Activated CD4-positive, CD25-positive, alpha-beta regulatory T cell treated with anti-CD3 and anti-CD28 coated beads, Interleukin-2, amount 50 U/mL, for 16 hours (primary cell): ENCODE data around the gene TMEM190.
"Not testable (repeated sequence)": the region's sequence is repeated elsewhere in the genome, so short reads cannot be mapped to it uniquely, and the experiment has no call there.

Source experiments
- DNase-seq: peaks from one replicate; pipeline ENCODE4 v3.0.0-alpha.2; 2020; ENCODE audit warnings: low read depth, low spot score

Gene TMEM190

DNA sequence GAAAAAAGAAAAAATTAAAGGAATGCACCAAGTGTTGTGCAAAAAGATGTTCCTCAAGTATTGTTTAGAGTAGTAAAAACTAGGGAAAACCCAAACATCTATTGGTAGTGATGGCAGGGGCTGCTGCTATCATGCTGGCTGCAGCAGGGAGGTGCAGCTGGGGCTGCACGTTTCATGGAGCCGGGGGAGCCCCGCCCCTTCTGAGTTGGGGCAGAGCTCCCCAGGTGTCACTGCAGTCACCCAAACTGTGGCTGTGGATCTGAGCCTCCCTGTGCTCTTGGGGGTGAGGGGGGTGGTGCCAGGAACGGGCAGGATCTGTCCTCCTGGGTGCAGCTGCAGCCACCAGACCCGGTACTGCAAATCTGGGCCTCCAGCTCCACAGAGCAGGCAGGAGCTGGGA is 42.5 kb downstream of the TMEM190 start:
- no peak for DNase-seq

DNA sequence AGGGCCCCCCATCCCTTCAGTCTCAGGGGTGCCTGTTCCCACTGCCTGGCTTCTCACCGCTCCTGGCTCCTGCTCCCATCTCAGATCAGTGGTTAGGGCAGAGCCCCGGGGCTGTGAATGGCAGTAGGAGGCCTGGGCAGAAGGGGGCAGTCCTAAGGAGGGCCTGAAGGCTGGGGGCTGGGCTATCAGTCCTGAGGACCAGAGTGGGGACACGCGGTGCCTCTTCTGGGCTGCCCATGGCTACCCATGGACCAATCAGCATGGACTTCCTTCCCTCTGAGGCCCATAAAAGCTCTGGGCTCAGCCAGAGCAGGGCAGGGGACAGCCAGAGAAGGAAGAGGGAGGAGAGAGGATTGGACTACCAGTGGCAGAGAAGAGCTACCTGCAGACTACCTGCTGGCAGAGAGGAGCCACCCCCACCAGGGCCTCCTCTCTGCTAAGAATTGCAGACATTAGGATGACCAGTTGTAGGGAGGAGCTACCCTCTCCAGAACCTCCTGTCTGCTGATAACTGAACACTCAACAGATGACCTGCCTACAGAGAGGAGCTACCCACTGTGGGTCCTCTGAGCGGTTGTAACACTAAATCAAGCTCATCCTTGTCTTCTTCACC is 43.1 kb downstream of the TMEM190 start:
- no peak for DNase-seq

DNA sequence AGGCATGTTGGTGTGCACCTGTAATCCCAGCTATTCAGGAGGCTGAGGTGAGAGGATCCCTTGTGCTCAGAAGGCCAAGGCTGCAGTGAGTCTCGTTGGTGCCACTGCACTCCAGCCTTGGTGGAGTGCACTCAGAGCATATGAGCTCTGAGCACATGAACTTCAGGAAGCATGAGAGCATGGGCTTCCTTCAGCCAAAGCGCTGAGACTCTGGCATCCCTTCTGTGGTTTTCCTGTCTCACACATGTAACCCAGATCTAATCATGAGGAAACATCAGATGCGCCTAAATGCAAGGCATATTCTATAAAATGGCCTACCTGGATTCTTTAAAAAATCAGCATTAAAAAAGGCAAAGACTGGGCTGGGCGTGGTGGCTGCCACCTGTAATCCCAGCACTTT is 44.7 kb downstream of the TMEM190 start:
- DNase-seq: not testable (repeated sequence)

DNA sequence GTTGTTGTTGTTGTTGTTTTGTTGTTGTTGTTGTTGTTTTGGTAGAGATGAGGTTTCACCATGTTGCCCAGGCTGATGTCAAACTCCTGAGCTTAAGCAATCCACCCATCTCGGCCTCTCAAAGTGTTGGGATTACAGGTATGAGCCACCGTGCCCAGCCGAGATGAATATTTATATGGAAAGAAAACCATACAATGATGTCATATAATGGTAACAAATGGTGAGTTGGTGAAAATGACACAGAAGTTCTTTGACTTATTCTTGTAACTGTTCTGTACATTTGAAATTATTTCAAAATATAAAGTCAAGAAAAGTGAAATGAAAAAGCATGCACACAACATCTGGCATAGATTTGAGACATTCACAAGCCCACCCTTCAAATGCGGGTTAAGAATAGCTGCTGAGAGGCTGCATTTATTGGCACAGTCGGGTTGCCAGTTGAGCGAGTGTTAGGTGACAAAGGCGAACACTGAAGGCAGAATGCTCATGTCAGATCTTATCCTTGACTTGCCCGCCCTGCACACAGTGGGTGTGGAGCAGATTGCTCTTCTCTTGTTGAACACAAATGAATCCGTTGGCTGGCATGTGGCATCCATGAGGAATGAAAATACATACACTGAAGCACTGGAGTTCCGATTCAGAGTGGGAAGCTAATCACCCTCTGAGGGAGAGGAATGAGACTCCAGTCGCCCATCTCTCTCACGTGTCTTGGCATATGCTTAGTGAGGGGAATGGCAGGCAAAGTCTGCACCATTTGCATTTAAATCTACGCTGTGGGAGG is 46.8 kb downstream of the TMEM190 start:
- no peak for DNase-seq

DNA sequence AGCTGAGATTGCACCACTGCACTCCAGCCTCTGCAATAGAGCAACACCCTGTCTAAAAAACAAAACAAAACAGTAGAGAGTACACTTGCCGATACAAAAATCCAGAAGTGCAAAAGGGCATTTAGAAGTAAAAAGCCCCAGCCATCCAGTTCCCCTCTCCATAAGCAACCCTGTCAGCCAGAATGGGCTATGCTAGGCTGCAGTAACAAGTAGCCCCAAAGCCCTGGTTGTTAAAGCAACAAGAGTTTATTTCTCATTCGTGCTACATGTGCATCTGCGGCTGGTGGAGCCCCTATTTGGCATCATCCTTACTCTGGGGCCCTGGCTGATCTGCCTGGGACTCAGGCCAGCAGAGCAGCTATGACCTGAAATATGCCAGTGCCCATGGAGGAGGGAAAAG is 47.9 kb downstream of the TMEM190 start:
- DNase-seq: no peak

DNA sequence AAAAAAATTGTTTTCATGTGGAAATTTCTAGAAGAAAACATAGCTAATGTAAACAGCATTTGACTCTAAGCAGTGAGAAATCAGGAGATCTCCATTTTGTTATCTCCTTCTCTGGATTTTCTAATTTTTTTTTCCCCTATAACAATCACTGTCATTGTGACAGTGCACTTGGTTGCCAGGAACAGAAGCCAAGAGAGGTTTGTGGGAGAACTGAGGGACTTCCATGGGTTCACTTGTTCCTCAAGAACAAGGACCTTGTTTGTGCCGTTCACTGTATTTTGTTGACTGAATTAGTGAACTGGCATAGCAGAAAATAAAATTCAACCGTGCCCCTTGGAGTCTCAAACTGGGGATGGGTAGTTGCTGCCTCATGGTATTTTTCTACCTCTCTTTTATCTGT is 49.4 kb downstream of the TMEM190 start:
- no peak for DNase-seq
